Adipocyte (in vitro differentiated cells): Measurements from ENCODE around the gene EEF1AKMT2.

Source experiments
- DNase-seq: peaks from one replicate; pipeline ENCODE4 v3.0.0-alpha.2; 2015; ENCODE audit warnings: low read depth
- H3K27me3 ChIP-seq: replicated peaks from 2 replicates; pipeline ENCODE4 v1.7.0; 2013; ENCODE audit warnings: mild to moderate bottlenecking, low read length, moderate library complexity; ENCODE audit not compliant: control insufficient read depth, insufficient read depth
- H3K36me3 ChIP-seq: 2 replicates; pipeline ENCODE4 v1.7.0; 2013; ENCODE audit warnings: low read length, mild to moderate bottlenecking, moderate library complexity; ENCODE audit not compliant: control insufficient read depth, insufficient read depth, severe bottlenecking
- H3K4me1 ChIP-seq: 2 replicates; pipeline ENCODE4 v1.7.0; 2013; ENCODE audit warnings: mild to moderate bottlenecking, low read length, moderate library complexity; ENCODE audit not compliant: control insufficient read depth, insufficient read depth
- H3K4me3 ChIP-seq: 2 replicates; pipeline ENCODE4 v1.7.0; 2013; ENCODE audit warnings: mild to moderate bottlenecking, low read length, moderate library complexity
- H3K9ac ChIP-seq: 2 replicates; pipeline ENCODE4 v1.7.0; 2013; ENCODE audit warnings: mild to moderate bottlenecking, low read length, moderate library complexity
- H3K9me3 ChIP-seq: 2 replicates; pipeline ENCODE4 v1.7.0; 2013; ENCODE audit warnings: mild to moderate bottlenecking, low read length, moderate library complexity; ENCODE audit not compliant: control insufficient read depth

The EEF1AKMT2 gene

DNA sequence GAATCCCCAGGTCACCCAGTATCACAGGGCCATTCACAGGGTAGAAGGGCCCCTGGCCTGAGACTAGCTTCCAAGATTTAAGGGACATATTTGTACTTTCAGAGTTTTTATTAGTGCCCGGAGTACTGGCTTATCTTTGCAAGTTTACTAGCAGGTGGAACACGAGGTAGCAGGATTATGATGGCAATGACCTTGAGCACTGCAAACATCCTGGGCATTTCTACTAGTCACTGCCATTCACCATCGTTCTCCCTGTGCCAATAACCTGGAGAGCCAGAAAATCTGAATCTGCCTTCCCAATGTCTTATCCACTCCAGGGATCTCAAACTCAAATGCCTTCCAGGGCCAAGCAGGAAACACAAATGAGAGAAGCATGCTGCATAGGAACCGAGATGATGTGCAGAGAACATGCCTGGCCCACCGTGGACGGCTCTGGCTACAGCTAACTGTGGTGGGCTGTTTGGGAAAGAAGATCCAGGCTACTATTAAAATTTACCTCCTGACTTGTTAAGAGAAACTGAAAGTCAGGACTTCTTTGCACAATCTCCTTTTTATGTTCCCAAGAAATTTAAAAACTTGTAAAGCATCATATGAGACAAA, 64.2 kb downstream of the EEF1AKMT2 start:
- Histone ChIP-seq H3K9me3 (no peaks in the 10 kb centered on the region), H3K4me1 (peaks cover 49% of the 10 kb centered on the region), H3K4me3 (no peak overlapping the region), H3K36me3 (no peaks in the 10 kb centered on the region), H3K27me3 (no peaks in the 10 kb centered on the region), H3K9ac (no peak overlapping the region)
- no peak for DNase-seq

DNA sequence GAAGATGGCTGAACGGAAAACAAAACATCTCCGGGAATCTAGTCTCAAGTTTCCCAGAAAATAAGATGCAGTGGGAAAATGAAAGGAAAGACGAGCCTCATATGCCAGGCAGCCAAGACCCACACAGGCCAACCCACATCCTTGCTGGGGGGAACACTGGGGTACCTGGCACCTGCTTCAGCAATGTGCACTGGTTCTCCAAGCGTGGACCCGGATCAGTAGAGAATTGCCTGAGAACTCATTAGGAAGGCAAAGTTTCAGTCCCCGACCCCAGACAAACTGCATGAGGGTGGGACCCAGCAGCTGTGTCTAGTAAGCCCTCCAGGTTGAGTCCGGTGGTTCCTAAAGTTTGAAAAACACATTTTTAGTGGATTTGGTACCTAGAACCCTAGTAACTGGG, 65.9 kb downstream of the EEF1AKMT2 start:
- no peaks in the 10 kb centered on the region for H3K36me3 ChIP-seq
- no peak for DNase-seq
- H3K27me3 ChIP-seq: no peaks in the 10 kb centered on the region
- H3K4me3 ChIP-seq: no peak overlapping the region
- H3K9ac ChIP-seq: no peak overlapping the region
- no peaks in the 10 kb centered on the region for H3K9me3 ChIP-seq
- H3K4me1 ChIP-seq: peaks cover 57% of the 10 kb centered on the region

DNA sequence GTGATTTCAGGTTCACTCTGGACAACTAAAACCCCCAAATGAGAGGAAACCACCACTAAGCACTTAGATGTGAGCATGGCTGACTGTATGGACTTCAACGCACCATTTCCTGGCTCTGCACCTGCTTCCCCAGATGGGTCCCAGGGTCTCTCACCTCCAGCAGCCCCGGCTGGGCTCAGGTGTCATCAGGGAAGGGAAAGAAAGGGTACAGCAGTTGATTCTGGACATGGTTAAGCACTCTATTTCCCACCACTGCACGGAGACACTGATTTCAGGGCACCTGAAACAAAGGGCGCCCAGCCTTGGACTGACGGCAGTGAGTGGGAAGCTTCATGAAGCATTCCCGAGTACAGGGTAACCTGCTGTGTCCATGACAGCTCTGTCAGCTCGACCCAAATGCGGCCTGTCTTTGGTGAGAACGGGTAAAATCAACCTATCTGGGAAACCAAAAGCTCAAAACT, 66.5 kb downstream of the EEF1AKMT2 start:
- no peak overlapping the region for H3K4me3 ChIP-seq
- H3K9ac ChIP-seq: no peak overlapping the region
- no peaks in the 10 kb centered on the region for H3K9me3 ChIP-seq
- no peaks in the 10 kb centered on the region for H3K27me3 ChIP-seq
- H3K36me3 ChIP-seq: no peaks in the 10 kb centered on the region
- H3K4me1 ChIP-seq: peaks cover 57% of the 10 kb centered on the region
- DNase-seq: no peak

DNA sequence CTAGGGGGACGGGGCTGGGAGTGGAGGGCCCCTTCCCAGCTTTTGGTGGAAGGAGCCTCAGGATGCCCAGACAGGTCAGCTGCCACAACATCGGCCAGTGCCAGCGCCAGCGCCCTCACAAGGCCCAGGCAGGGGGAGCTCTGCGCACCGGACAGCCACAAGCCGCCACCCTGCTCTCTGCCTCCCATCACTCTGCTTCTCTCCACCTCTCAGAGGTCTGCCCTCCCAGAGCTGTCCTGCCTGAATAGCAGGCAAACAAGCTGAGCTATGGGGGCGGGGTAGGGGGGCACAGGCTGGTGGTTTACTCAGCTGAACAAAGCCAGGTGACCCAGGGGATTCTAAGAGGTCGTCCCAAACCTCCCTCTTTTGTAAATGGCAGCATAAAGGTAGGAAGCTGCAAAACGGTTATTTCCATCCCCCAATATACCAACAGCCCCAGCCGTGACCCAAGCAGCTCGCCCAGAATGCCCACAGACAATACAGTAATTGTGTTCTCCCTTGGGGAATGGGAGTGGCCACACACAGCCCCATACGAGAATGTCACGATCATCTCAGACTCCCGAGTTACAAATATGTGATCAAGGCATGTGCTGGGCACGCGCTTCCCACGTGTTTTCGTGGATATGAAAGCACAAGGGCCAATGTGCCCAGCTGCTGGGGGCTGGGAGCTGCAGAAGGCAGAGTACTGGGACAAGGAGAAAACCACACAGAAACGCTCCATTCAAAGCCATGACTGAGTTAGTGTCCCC, 67.2 kb downstream of the EEF1AKMT2 start:
- DNase-seq: no peak
- H3K36me3 ChIP-seq: no peaks in the 10 kb centered on the region
- no peak overlapping the region for H3K4me3 ChIP-seq
- H3K9me3 ChIP-seq: no peaks in the 10 kb centered on the region
- H3K27me3 ChIP-seq: no peaks in the 10 kb centered on the region
- peaks cover 54% of the 10 kb centered on the region for H3K4me1 ChIP-seq
- H3K9ac ChIP-seq: peak overlapping the region; percentile 59

- Histone ChIP-seq H3K36me3 (no peaks in the 10 kb centered on the region), H3K4me1 (peaks cover 52% of the 10 kb centered on the region), H3K9me3 (no peaks in the 10 kb centered on the region), H3K27me3 (no peaks in the 10 kb centered on the region), H3K4me3 (no peak overlapping the region), H3K9ac (peak overlapping the region; percentile 59)
- DNase-seq: no peak
Measured at GRCh38 chr10:124723826-124724225, 67.9 kb downstream of the EEF1AKMT2 start.

GRCh38 chr10:124722798-124723783, 68.6 kb downstream of the EEF1AKMT2 start:
- H3K27me3 ChIP-seq: no peaks in the 10 kb centered on the region
- no peak for DNase-seq
- H3K4me3 ChIP-seq: no peak overlapping the region
- H3K9me3 ChIP-seq: no peaks in the 10 kb centered on the region
- peaks cover 44% of the 10 kb centered on the region for H3K4me1 ChIP-seq
- H3K36me3 ChIP-seq: no peaks in the 10 kb centered on the region
- H3K9ac ChIP-seq: peak overlapping the region; percentile 59

- no peak for DNase-seq
- no peak overlapping the region for H3K4me3 ChIP-seq
- no peaks in the 10 kb centered on the region for H3K27me3 ChIP-seq
- no peak overlapping the region for H3K9ac ChIP-seq
- H3K36me3 ChIP-seq: no peaks in the 10 kb centered on the region
- H3K4me1 ChIP-seq: peaks cover 37% of the 10 kb centered on the region
- no peaks in the 10 kb centered on the region for H3K9me3 ChIP-seq
Measured at GRCh38 chr10:124721330-124722045, 70.2 kb downstream of the EEF1AKMT2 start.

GRCh38 chr10:124719213-124719851, 72.4 kb downstream of the EEF1AKMT2 start:
- Histone ChIP-seq H3K4me3 (no peak overlapping the region), H3K9me3 (no peaks in the 10 kb centered on the region), H3K9ac (no peak overlapping the region), H3K27me3 (no peaks in the 10 kb centered on the region), H3K4me1 (peaks cover 32% of the 10 kb centered on the region), H3K36me3 (peaks cover 4% of the 10 kb centered on the region)
- DNase-seq: peak; percentile 55

DNA sequence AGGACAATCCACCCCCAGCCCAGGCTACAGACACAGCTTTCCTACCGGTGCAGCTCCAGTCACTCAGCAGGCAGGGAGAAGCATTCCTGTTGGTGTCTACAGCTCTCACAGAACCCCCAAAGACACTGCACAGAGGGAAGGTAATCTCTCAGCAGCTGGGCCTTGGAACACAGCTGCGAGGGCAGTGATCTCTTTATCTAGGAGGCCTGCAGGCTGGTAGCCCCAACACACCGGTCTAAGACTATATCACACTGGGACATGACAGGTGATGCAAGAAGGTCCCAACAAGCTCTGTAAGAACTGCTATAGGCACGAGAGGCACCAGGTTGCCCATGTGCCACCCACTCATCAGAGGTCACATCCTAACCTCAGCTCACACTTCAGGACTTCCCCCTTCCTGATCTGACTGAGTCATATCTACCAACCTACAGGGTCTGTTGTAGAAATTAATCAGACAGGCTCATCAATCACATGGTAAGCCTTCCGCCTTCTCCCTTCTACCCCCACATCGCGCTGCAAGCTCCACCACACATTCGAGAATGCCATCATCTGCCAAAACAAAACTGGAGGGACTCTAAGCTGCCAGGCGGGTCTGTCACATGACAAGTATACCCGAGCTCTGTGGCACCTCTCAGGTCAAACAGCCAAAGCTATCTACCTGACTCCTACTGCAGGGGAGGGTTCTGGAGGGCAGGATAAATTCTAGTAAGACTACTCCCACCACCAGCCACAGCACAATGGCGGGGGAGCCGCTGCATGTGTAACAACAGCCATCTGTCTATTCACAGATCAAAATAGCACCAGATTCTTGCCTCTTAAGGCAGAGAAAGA, 73.6 kb downstream of the EEF1AKMT2 start:
- Histone ChIP-seq H3K4me1 (peaks cover 20% of the 10 kb centered on the region), H3K9me3 (no peaks in the 10 kb centered on the region), H3K4me3 (no peak overlapping the region), H3K27me3 (no peaks in the 10 kb centered on the region), H3K9ac (no peak overlapping the region), H3K36me3 (peaks cover 4% of the 10 kb centered on the region)
- no peak for DNase-seq
